GM12891 (cell line): ENCODE results near the gene CDC23.

Experiments
- PAX5 ChIP-seq: IDR thresholded peaks from 2 replicates; pipeline ENCODE4 v1.6.1; 2011; ENCODE audit warnings: low read length, moderate library complexity, mild to moderate bottlenecking; ENCODE audit not compliant: insufficient read depth, severe bottlenecking
- POLR2A ChIP-seq: IDR thresholded peaks from 2 replicates; pipeline ENCODE4 v1.6.1; 2011; ENCODE audit warnings: low read depth, low read length, control low read depth
- POLR2AphosphoS5 ChIP-seq: IDR thresholded peaks from 2 replicates; pipeline ENCODE4 v1.6.1; 2011; ENCODE audit warnings: low read depth, low read length, control low read depth
- POU2F2 ChIP-seq: IDR thresholded peaks from 2 replicates; pipeline ENCODE4 v1.6.1; 2011; ENCODE audit warnings: low read depth, mild to moderate bottlenecking, control low read depth, low read length, moderate library complexity
- TAF1 ChIP-seq: IDR thresholded peaks from 2 replicates; pipeline ENCODE4 v1.6.1; 2011; ENCODE audit warnings: low read depth, low read length, control low read depth

DNA sequence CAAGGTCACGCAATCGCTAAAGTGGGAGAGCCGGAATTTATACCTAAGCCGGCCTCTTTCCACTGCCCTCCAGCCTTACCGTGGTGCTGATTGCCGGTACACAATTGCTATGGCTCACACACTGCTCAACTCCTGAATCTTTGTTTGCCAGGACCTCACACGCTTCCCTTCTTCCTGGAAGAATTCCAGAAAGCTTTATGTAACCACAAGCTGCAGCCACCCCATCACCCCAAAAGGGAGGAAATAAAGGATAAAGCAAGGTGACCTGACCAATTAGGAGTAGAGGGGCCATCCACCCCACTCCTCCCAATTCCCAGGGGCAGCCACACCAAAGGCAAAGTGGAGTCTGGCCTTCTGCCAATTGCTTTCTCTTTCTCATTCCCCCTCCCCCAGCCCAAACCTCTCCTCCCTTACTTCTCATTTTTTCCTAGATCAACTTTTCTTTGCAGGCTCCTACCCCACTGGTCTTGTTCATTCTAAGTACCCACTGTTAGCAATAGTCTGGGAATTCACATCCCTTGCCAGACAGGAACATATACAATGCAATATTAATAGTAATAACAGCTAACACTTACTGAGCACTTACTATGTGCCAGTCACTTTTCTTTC is 18.0 kb upstream of the CDC23 start:
- TF ChIP-seq TAF1 (no peak), POU2F2 (no peak), POLR2AphosphoS5 (no peak), POLR2A (no peak), PAX5 (no peak)
